GM13976 (cell line): ENCODE measurements around the gene HSPA4.

Source experiments
- DNase-seq: peaks from one replicate; pipeline ENCODE4 v3.0.0; 2012; ENCODE audit warnings: low spot score
- CTCF ChIP-seq: IDR thresholded peaks from 2 replicates; pipeline ENCODE4 v1.5.1; 2012; ENCODE audit warnings: borderline replicate concordance, mild to moderate bottlenecking; ENCODE audit not compliant: insufficient read depth; ENCODE audit errors: extremely low read depth, missing control alignments, control extremely low read depth
- in situ Hi-C: fragments of 300-500 bp; cut with MboI; formaldehyde crosslinking; loops from one replicate; pipeline ENCODE4 v1.12.0; 2022; ENCODE audit warnings: low sequenced_read_pairs, mixed read lengths, inconsistent platforms; ENCODE audit not compliant: unreplicated experiment

HSPA4 gene

GRCh38 chr5:133117166-133117911, 65.5 kb downstream of the HSPA4 start:
- in situ Hi-C loops = loop anchor here (25.0 kb wide), 1 partner anchor 170 kb away; no protein-coding TSS in a partner anchor
- no peak for DNase-seq
- no peak for TF ChIP-seq CTCF

GRCh38 chr5:133117912-133118445, 66.2 kb downstream of the HSPA4 start:
- no peak for DNase-seq
- in situ Hi-C loops = loop anchor here (25.0 kb wide), 1 partner anchor 169 kb away; no protein-coding TSS in a partner anchor
- no peak for TF ChIP-seq CTCF

GRCh38 chr5:133118741-133119140, 66.9 kb downstream of the HSPA4 start:
- in situ Hi-C loops = loop anchor here (25.0 kb wide), 1 partner anchor 169 kb away; no protein-coding TSS in a partner anchor
- no peak for DNase-seq

GRCh38 chr5:133119233-133119711, 67.5 kb downstream of the HSPA4 start:
- no peak for TF ChIP-seq CTCF
- DNase-seq = no peak
- in situ Hi-C loops = loop anchor here (25.0 kb wide), 1 partner anchor 168 kb away; no protein-coding TSS in a partner anchor

More at GRCh38 chr5:133118741-133119140, 66.9 kb downstream of the HSPA4 start:
- no peak for TF ChIP-seq CTCF

- in situ Hi-C loops = loop anchor here (25.0 kb wide), 1 partner anchor 167 kb away; no protein-coding TSS in a partner anchor
- TF ChIP-seq CTCF = no peak
- DNase-seq = no peak
Measured at GRCh38 chr5:133120156-133120750, 68.4 kb downstream of the HSPA4 start.

- no peak for DNase-seq
- no peak for TF ChIP-seq CTCF
- in situ Hi-C loops = loop anchor here (25.0 kb wide), 1 partner anchor 166 kb away; no protein-coding TSS in a partner anchor
Measured at GRCh38 chr5:133121080-133121479, 69.3 kb downstream of the HSPA4 start.
